Epithelial cell of esophagus (primary cell): Measurements from ENCODE around the gene TFE3.

ENCODE experiments used
- DNase-seq: peaks from one replicate; pipeline ENCODE4 v3.0.0; 2010; ENCODE audit warnings: low read depth
- H3K4me3 ChIP-seq: 2 replicates; pipeline ENCODE4 v1.5.1; 2011; ENCODE audit warnings: mild to moderate bottlenecking, low read length, control low read depth
- CTCF ChIP-seq: IDR thresholded peaks from 2 replicates; pipeline ENCODE4 v1.5.1; 2011; ENCODE audit warnings: low read depth, mild to moderate bottlenecking, low read length, control low read depth, inconsistent platforms; ENCODE audit not compliant: insufficient read depth; ENCODE audit errors: missing control alignments

Gene TFE3

GRCh38 chrX:49043220-49043986, at the start of gene TFE3:
Gene TFE3 (minus strand): TSS chrX:49043357. CDS start chrX:49043226, 131 bp downstream.
- peak; percentile 57 for TF ChIP-seq CTCF
- H3K4me3 ChIP-seq: peak within 1 kb of the TSS; percentile 77
- peak; percentile 98 for DNase-seq

- H3K4me3 ChIP-seq: no peak overlapping the region
- no peak for DNase-seq
- no peak for TF ChIP-seq CTCF
These were observed 46.4 kb upstream of the TFE3 start for GRCh38 chrX:49089553-49089952.

- TF ChIP-seq CTCF: no peak
- no peak for DNase-seq
- no peak overlapping the region for H3K4me3 ChIP-seq
These were observed 39.2 kb upstream of the TFE3 start for GRCh38 chrX:49082271-49082871.

- peak; percentile 65 for DNase-seq
- H3K4me3 ChIP-seq: peak within 1 kb of the TSS; percentile 70
- TF ChIP-seq CTCF: no peak
These were observed 36.6 kb upstream of the TFE3 start, which contains the start of gene WDR45 for GRCh38 chrX:49079489-49080428. Gene WDR45 (minus strand): TSS chrX:49079887. CDS start chrX:49078095, 1,792 bp downstream.

- H3K4me3 ChIP-seq: no peak overlapping the region
- no peak for DNase-seq
- TF ChIP-seq CTCF: no peak
These were observed 34.8 kb upstream of the TFE3 start for GRCh38 chrX:49077941-49078340.

GRCh38 chrX:49075347-49075746, 32.2 kb upstream of the TFE3 start:
- no peak for TF ChIP-seq CTCF
- H3K4me3 ChIP-seq: no peak overlapping the region
- DNase-seq: no peak
